Endodermal cell (in vitro differentiated cells): Measurements from ENCODE around the gene NDUFS7. TPM values are rescaled to one million over a fixed set of nuclear protein-coding genes. Genes with fewer than 3 reads are reported as not detected.

ENCODE experiments used
- DNase-seq: peaks from one replicate; pipeline ENCODE4 v3.0.0-alpha.2; 2017
- H3K27ac ChIP-seq: 2 replicates; pipeline ENCODE4 v1.5.1; 2013; ENCODE audit warnings: mild to moderate bottlenecking, low read depth, low read length, moderate library complexity
- H3K27me3 ChIP-seq: 2 replicates; pipeline ENCODE4 v1.6.1; 2013; ENCODE audit warnings: mild to moderate bottlenecking, low read length, moderate library complexity; ENCODE audit not compliant: insufficient read depth, control insufficient read depth, poor library complexity, severe bottlenecking
- H3K36me3 ChIP-seq: 2 replicates; pipeline ENCODE4 v1.7.0; 2013; ENCODE audit warnings: mild to moderate bottlenecking, low read length, moderate library complexity; ENCODE audit not compliant: control insufficient read depth, insufficient read depth
- H3K4me1 ChIP-seq: one replicate; pipeline ENCODE4 v1.7.0; 2013; ENCODE audit warnings: low read length; ENCODE audit not compliant: control insufficient read depth, insufficient read depth
- H3K4me3 ChIP-seq: 2 replicates; pipeline ENCODE4 v1.5.1; 2013; ENCODE audit warnings: mild to moderate bottlenecking, low read length, moderate library complexity
- H3K9ac ChIP-seq: 2 replicates; pipeline ENCODE4 v1.6.1; 2013; ENCODE audit warnings: mild to moderate bottlenecking, low read length, moderate library complexity; ENCODE audit not compliant: poor library complexity, severe bottlenecking; ENCODE audit errors: extremely low read depth
- H3K9me3 ChIP-seq: 2 replicates; pipeline ENCODE4 v1.6.1; 2013; ENCODE audit warnings: mild to moderate bottlenecking, low read length, moderate library complexity; ENCODE audit not compliant: control insufficient read depth
- H3K27ac Mint-ChIP-seq: 2 replicates; pipeline ENCODE4 v1.8.0; 2020; ENCODE audit warnings: mixed read lengths
- H3K27me3 Mint-ChIP-seq: 2 replicates; pipeline ENCODE4 v1.8.0; 2021; ENCODE audit warnings: mild to moderate bottlenecking, mixed read lengths; ENCODE audit not compliant: insufficient read depth
- H3K36me3 Mint-ChIP-seq: 2 replicates; pipeline ENCODE4 v1.8.0; 2020; ENCODE audit warnings: low read depth, mixed read lengths
- H3K4me1 Mint-ChIP-seq: 2 replicates; pipeline ENCODE4 v1.8.0; 2020; ENCODE audit warnings: mixed read lengths
- H3K4me3 Mint-ChIP-seq: 2 replicates; pipeline ENCODE4 v1.8.0; 2020; ENCODE audit warnings: mild to moderate bottlenecking, moderate library complexity, mixed read lengths
- H3K9me3 Mint-ChIP-seq: 2 replicates; pipeline ENCODE4 v1.8.0; 2020; ENCODE audit warnings: mild to moderate bottlenecking, mixed read lengths
- CTCF ChIP-seq: fragments of 200-600 bp; sonication (generic); conservative IDR thresholded peaks from 2 replicates; pipeline ENCODE4 v1.5.0; 2021; ENCODE audit warnings: antibody characterized with exemption, mild to moderate bottlenecking
- WGBS, 2 experiments: methylation state at CpG; one replicate each; pipeline versions ENCODE4 v1.1.5 to v1.1.7; 2013; ENCODE audit warnings: missing lambda C conversion rate in 2 of 2, mixed read lengths in 1 of 2; ENCODE audit not compliant: insufficient coverage in 1 of 2, insufficient read length in 1 of 2; 5-methylcytosine and 5-hydroxymethylcytosine counted together
- total RNA-seq, 2 donors: library from RNA; stranded (reverse); fragmentation: NEBNext Ultra II Directional in 1 of 2; extraction: Animal tissue kit (Norgen Biotek cat#: 25700) in 1 of 2; gene quantifications; 2 replicates in 1 of 2; 3 replicates in 1 of 2; pipeline ENCODE4 v1.2.1, GENCODE V29; 2021

Gene NDUFS7
- total RNA-seq, 2 donors from 2014 or later, result 57.0 to 62.5 TPM

- H3K36me3 Mint-ChIP-seq, result peaks cover 58% of the 10 kb centered on the region
- peak overlapping the region; percentile 22 for H3K4me3 Mint-ChIP-seq
Observed at GRCh38 chr19:1357531-1358109, 26.1 kb upstream of the NDUFS7 start.

GRCh38 chr19:1360126-1360817 lies 23.4 kb upstream of the NDUFS7 start:
- Histone ChIP-seq H3K4me1 (peaks cover 10% of the 10 kb centered on the region), H3K9ac (no peak overlapping the region), H3K27ac (peak overlapping the region; percentile 78)

More at GRCh38 chr19:1357531-1358109, 26.1 kb upstream of the NDUFS7 start:
- no peak for TF ChIP-seq CTCF
- H3K27ac Mint-ChIP-seq, result peak overlapping the region; percentile 59
- Histone ChIP-seq H3K4me3 (peak overlapping the region; percentile 36), H3K27me3 (no peaks in the 10 kb centered on the region), H3K9ac (no peak overlapping the region), H3K4me1 (peaks cover 10% of the 10 kb centered on the region), H3K27ac (no peak overlapping the region), H3K9me3 (no peaks in the 10 kb centered on the region), H3K36me3 (peaks cover 55% of the 10 kb centered on the region)
- H3K27me3 Mint-ChIP-seq, result no peaks in the 10 kb centered on the region
- WGBS, 2 experiments, result 55 to 73% methylated on average over 19 to 24 of the region's 24 CpGs
- peaks cover 40% of the 10 kb centered on the region for H3K4me1 Mint-ChIP-seq
- no peaks in the 10 kb centered on the region for H3K9me3 Mint-ChIP-seq
- DNase-seq, result peak; percentile 83

DNA sequence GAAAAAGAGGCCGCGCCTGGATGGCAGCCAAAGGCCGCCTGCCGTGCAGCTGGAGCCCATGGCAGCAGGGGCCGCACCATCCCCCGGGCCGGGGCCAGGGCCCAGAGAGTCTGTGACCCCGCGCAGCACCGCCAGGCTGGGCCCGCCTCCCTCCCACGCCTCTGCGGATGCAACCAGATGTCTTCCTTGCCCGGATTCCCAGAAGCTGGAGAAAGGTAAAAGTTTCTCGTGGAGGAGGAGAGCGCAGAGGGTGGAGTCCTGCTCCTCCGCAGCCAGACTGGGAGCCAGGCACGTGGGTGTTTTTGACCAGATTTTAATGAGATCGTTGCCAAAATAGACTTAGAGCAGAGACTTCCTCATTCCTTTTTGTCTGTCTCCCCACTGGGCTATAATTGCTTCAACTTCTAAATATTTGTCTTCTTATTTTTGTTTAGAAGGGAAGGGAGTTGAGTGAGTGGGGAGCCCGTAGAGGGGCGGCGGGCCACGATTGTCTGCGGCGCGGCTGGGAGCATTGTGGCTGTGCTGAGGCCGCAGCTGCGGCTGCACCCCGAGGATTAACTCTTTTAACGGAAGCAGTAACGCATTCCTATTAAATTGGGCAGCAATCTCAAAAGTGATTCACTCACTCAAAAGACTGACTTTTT lies 22.8 kb upstream of the NDUFS7 start:
- no peak overlapping the region for H3K9ac ChIP-seq
- Mint-ChIP-seq H3K4me3 (no peak overlapping the region), H3K36me3 (peaks cover 82% of the 10 kb centered on the region), H3K27ac (no peak overlapping the region), H3K9me3 (no peaks in the 10 kb centered on the region), H3K4me1 (peaks cover 33% of the 10 kb centered on the region), H3K27me3 (no peaks in the 10 kb centered on the region)
- H3K4me3 ChIP-seq, result no peak overlapping the region
- no peaks in the 10 kb centered on the region for H3K9me3 ChIP-seq
- no peaks in the 10 kb centered on the region for H3K27me3 ChIP-seq
- peak overlapping the region; percentile 78 for H3K27ac ChIP-seq
- H3K4me1 ChIP-seq, result peaks cover 7% of the 10 kb centered on the region
- no peak for TF ChIP-seq CTCF
- peak; percentile 55 for DNase-seq
- peaks cover 87% of the 10 kb centered on the region for H3K36me3 ChIP-seq
- WGBS, 2 experiments, result 83 to 84% methylated on average over 14 to 31 of the region's 31 CpGs

More at GRCh38 chr19:1360126-1360817, 23.4 kb upstream of the NDUFS7 start:
- no peak for TF ChIP-seq CTCF
- Histone ChIP-seq H3K36me3 (peaks cover 81% of the 10 kb centered on the region), H3K4me3 (no peak overlapping the region), H3K27me3 (no peaks in the 10 kb centered on the region), H3K9me3 (no peaks in the 10 kb centered on the region)
- H3K27me3 Mint-ChIP-seq, result no peaks in the 10 kb centered on the region
- H3K9me3 Mint-ChIP-seq, result no peaks in the 10 kb centered on the region
- H3K4me1 Mint-ChIP-seq, result peaks cover 38% of the 10 kb centered on the region
- H3K4me3 Mint-ChIP-seq, result no peak overlapping the region
- 92% methylated on average over 29 to 30 of the region's 30 CpGs for WGBS, 2 experiments
- H3K36me3 Mint-ChIP-seq, result peaks cover 81% of the 10 kb centered on the region
- peak; percentile 36 for DNase-seq
- no peak overlapping the region for H3K27ac Mint-ChIP-seq
